Measurements from ENCODE around the gene NELFB.
"Not testable (repeated sequence)": the region's sequence is repeated elsewhere in the genome, so short reads cannot be mapped to it uniquely, and the experiment has no call there.

Gene NELFB

DNA sequence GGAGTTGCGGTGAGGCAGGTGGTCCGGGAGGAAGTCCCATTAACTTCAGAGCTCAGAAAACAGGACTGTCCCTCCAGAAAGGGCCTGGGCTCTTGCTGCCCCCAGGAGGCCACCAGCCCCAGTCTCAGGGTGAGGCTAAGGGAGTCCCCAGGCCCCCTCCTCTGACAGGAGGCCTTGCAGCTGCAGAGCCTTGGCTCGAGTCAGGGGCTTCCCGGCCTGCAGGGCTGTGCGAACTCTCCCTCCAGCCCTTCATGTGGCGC is 7.3 kb upstream of the NELFB start:
- DNase-seq, result no peak

DNA sequence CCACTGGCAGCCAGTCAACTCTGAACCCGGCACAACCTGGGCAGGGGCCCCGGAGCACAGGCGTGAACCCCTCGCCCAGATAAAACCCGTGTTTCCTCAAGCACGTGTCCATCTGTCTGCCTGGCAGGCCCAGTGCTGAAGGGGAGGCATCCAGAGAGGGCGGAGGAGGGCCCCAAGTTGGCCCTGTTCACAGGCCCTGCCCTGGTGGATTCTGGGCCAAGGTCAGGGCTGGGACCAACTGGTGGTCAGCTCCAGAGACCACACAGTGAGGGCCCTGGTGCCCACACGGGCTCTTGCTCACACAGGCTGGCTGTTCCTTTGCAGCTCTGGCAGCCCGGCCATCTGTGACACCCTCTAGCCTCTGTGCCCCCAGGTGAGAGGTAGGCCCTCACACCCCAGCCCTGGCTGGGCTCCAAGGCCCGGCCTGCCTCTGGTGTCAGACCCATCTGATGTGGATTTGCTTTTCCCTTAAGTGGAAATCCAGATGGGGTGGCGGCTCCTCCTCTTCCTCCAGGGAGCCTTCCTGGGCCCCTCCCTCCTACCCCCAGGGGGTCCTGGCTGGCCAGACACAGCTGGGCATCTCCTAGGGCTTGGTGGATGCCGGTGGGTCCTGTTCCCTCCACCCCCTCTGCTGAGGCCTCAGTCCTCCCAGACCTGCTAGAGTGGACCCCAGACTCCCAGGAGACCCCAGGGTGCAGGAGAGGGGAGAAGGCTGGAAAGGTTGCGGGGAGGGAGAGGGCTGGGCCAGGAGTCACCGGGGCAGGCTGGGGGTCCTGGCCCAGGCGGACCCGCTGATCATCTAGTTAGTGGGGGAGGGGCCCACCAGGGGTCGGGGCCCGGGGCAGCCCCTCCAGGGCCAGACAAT is 4.6 kb upstream of the NELFB start:
- no peak for DNase-seq

DNA sequence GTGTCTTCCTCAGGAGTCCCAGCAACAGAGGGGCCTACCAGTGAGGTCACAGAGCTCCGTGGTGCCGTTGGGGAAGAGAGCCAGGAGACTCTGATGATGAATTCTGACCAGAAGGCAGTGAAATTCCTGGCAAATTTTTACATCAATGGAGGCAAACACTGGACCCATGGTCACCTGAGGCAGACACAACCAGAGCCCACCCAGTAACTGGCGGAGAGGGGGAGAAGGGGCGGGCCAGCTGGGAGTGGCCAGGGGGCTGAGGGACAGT is 4.0 kb upstream of the NELFB start, which contains the start of gene STPG3:
Gene STPG3 (plus strand): TSS at position 93 of the 268 bp plus-strand sequence. CDS start 1 bp downstream, at position 94.
- DNase-seq, result no peak

DNA sequence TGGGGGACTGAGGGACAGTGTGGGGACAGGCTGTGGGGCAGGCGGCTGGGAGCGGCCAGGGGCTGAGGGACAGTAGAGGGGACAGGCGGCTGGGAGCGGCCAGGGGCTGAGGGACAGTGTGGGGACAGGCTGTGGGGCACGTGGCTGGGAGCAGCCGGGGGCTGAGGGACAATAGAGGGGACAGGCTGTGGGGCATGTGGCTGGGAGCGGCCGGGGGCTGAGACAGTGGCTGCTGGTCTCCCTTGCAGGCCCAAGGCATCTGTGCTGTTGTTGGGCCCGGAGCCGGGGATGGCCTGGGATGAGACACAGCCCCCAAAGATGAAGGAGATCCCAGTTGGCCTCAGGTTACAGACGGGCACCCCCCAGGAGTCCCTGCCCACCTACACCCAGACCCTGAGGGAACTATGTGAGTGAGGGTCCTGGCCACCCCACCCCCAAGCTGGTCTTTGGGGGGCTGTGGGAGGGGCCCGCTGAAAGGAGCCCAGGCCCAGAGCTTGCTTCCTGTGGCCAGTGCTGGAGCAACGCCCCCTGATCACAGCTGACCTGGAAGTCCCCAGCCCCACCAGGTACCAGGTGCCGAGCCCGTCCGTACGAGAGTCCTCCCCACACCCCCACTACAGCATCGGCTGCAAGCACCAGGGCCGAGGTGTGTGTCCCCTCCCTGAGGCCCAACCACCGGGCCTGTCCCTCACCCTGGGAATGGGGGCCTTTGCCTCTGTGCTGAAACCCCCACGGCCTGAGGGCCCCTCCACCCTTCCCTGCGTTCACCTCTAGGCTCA is 3.4 kb upstream of the NELFB start:
- no peak for DNase-seq

DNA sequence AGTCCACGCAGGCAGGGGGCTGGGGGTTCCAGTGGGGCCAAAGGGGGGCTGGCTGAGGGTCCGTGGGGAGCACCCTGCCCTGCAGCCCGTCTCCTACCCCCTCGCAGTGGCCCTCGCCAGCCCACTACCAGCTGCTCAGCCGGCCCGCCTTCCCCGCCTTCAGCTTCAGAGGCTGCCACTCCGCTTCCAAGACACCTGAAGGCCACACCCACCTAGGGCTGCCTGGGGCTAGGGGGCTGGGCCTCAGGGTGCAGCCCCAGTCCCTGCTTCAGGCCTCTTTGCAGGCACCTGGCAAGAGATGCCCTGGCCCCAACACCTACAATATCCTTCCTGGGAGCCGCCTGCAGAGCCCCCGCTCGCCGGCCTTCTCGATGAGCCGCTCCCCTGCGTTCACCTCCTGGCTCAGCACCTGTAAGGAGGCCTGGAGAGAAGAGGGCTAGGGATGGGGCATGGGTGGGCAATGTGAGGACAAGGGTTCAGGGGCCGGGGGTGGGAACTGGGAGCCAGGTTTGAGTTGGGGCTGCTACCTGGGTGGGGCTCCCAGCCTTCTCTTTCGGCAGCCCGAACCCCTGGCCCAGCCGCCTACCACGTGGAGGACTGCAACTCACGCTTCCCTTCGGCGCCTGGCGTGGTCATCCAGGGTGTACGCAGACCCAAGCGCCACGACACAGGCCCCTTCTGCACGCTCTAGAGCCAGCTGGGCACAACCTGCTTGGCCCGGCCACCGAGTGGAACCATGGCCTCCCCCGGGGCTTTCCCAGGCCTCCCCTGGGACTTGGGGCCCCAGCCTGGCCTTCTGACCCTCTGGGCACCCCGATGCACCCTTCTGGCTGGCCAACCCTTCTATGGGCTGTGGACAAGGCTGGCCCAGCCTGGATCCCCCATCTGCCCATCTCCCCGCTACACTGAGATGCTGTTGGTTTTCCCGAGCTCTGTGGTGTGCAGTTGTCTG is 2.3 kb upstream of the NELFB start:
- DNase-seq, result no peak

DNA sequence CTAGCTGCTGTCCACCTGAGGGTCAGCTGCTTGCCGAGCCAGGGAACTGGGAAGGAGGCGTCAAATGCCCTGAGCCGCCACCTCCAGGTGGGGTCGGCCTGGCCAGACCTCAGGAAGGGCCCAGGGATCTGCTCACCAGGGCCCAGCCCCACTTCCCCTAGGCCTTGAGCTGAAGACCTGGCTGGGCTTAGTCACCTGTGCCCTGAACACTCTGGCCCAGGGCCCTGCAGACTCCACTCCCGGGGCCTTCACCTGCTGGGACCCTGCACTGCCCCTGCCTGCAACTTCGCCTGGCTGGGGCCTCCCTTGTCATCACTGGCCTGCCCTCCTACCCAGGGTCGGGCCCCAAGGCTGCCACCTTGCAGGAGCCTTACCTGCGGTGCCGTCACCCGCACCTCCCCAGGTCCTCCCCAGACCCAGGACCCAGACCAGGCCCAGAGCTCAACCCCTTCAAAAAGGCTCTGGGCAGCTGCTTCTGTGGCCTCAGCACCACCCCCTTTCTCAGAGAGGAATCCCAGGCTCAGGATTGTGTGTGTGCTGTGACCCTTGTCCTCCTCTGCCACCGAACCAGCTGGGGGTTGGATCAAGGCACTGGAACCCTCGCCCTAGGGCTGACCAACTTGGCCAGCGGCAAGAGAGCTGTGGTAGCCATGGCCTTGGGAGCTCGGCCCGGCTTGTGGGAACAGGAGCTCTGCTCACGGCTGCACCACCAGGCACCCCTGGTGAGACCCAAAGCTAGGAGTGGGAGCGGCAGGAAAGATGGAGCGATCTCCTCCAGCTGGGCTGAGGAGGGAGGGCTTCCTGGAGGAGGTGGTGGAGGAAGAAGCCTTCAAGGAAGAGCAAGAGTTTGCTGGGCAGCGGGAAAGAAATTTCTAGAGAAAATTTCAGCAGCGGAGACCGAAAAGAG is 1.2 kb upstream of the NELFB start:
- DNase-seq, result no peak

DNA sequence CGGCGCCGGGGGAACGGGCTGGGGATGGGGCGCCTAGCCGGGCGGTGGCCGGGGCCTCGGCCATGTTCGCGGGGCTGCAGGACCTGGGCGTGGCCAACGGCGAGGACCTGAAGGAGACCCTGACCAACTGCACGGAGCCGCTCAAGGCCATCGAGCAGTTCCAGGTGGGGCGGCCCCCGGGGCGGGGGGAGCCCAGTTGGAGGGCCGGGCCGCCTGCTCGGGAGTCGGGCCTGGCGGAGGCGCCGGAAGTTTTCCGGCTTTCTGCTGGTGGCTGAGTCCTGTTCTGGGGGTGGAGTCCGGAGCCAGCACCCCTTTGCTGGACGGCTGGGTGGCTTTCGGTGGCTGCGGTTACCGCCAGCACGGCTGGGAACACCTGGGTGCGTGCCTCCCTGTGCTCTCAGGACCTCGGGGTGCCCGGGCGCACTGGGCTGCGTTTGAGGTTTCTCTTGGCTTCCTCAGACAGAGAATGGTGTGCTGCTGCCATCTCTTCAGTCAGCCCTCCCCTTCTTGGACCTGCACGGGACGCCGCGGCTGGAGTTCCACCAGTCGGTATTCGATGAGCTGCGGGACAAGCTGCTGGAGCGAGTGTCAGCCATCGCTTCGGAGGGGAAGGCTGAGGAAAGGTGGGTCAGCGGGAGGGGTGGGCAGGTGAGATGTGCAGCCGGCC is 454 bp downstream of the NELFB start:
- peak; percentile 28 for DNase-seq

DNA sequence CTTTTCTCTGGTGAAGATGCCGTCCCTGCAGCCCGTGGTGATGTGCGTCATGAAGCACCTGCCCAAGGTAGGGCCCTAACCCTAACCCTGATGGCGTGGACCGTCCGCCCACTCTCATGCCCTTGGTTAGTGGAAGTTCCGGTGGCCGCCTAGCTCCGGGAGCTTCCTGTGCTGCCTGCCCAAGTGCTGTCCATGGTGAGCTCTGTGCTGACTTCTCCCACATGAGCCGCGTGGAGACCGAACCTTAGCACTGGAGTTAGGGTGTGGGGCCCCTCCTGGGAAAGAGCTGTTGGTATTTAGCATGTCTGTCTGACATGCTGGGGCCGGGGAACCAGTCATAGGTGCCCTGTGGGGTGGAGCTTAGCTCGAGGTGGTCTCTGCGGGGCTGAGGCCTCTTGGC is 1.2 kb downstream of the NELFB start:
- DNase-seq, result no peak

DNA sequence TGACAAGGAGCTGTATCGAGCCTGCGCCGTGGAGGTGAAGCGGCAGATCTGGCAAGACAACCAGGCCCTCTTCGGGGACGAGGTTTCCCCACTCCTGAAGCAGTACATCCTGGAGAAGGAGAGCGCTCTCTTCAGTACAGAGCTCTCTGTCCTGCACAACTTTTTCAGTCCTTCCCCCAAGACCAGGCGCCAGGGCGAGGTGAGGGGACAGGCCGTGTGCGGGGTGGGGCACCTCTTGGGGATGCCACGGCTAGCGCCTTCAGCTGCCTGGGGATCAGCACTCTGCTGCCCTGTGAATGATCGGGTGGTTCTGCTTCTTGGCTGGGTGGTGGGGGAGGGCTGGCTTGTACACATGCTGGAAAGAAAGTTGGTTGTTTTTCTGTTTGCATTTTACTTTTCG is 1.7 kb downstream of the NELFB start:
- DNase-seq, result no peak

DNA sequence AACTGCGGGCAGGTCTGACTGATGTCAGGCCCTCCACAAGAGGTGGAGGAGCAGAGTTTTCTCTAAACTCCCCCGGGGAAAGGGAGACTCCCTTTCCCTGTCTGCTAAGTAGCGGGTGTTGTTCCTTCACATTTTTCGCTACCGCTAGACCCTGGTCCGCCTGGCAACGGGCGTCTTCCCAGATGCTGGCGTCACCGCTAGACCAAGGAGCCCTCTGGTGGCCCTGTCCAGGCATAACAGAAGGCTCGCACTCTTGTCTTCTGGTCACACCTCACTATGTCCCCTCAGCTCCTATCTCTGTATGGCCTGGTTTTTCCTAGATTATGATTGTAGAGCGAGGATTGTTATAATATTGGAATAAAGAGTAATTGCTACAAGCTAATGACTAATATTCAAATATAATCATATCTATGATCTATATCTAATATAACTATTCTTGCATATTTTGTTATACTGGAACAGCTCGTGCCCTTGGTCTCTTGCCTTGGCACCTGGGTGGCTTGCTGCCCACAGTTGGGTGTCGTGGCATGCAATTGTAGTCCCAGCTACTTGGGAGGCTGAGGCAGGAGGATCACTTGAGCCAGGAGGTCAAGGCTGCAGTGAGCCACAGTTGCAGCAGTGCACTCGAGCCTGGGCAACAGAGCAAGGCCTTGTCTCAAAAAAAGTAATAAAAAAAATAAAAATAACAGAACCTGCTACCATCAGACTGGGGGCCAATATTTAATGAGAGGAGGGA is 7.2 kb downstream of the NELFB start:
- not testable (repeated sequence) for DNase-seq

DNA sequence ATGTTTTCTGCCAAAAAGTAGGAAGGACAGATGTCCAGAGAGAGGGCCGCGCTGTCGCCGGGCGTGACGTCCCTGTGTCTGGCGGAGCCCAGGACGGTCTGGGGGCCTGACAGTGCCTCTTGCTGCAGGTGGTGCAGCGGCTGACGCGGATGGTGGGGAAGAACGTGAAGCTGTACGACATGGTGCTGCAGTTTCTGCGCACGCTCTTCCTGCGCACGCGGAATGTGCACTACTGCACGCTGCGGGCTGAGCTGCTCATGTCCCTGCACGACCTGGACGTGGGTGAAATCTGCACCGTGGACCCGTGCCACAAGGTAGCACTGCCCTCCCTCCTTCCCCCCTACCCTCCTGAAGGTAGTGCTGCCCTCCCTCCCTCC is 7.8 kb downstream of the NELFB start:
- DNase-seq, result no peak

DNA sequence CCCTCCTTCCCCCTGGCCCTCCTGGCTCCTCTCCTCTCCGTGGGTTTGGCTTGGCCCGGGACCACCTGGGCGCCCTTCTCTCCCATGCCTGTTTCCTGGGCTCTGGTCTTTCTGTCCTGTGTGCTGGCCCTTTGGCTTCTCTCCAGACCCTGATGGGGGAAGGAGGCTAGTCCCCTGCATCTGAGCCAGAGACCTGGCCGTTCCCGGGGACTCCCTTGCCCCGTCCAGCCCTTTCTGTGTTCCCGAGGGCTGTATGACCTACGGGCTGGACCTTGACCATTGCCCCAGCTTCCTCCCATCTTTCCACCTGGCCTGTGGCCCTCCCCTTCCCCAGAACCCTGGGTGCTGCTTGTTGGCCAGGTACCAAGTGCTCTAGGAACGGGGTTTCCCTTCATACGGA is 8.4 kb downstream of the NELFB start:
- no peak for DNase-seq

DNA sequence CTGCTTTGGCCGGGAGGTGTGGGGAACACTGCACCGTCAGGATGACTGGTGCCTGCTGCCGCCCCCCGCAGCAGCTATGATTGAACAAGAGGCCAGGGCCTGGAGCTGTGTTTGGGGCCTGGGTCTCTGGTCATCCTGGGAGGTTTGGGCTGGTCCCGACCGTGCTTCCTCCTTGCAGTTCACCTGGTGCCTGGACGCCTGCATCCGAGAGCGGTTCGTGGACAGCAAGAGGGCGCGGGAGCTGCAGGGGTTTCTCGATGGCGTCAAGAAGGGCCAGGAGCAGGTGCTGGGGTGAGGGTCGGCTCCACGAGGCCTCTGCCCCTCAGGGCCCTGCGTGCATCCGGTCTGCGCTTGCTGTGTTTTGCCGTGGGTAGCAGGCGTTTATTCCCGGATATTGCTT is 8.9 kb downstream of the NELFB start:
- DNase-seq, result no peak

DNA sequence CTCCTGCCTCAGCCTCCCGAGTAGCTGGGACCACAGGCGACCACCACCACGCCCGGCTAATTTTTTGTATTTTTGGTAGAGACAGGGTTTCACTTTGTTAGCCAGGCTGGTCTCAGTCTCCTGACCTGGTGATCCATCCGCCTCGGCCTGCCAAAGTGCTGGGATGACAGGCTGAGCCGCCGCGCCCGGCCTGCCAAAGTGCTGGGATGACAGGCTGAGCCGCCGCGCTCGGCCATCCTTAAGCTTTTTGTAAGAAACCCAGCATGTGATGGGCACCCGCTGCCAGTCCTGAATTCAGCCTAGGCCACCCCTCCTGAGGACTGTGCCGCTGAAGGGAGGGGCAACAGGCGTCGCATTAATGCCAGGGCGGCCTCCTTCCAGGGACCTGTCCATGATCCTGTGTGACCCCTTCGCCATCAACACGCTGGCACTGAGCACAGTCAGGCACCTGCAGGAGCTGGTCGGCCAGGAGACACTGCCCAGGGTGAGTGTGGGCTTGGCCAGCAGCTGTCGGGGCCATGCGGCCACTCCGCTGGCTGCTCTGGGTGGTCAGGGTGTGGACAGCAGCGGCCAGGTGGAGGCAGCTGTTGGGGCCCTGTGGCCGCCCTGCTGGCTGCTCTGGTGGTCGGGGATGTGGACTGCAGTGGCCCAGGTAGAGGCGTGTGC is 10.5 kb downstream of the NELFB start:
- DNase-seq, result no peak

DNA sequence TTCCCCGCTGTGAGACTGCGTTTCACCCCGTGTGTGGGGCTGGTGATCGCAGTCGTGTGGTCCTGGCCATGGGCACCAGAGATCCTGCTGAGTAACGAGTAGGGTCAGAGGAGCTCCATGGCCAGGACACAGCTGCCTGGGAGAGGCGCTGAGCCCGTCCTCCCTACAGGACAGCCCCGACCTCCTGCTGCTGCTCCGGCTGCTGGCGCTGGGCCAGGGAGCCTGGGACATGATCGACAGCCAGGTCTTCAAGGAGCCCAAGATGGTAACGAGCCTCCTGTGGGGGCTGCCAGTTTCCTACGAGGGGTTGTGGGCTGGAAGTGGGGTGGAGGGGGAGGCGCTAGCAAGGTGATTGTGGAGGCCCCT is 11.0 kb downstream of the NELFB start:
- no peak for DNase-seq

DNA sequence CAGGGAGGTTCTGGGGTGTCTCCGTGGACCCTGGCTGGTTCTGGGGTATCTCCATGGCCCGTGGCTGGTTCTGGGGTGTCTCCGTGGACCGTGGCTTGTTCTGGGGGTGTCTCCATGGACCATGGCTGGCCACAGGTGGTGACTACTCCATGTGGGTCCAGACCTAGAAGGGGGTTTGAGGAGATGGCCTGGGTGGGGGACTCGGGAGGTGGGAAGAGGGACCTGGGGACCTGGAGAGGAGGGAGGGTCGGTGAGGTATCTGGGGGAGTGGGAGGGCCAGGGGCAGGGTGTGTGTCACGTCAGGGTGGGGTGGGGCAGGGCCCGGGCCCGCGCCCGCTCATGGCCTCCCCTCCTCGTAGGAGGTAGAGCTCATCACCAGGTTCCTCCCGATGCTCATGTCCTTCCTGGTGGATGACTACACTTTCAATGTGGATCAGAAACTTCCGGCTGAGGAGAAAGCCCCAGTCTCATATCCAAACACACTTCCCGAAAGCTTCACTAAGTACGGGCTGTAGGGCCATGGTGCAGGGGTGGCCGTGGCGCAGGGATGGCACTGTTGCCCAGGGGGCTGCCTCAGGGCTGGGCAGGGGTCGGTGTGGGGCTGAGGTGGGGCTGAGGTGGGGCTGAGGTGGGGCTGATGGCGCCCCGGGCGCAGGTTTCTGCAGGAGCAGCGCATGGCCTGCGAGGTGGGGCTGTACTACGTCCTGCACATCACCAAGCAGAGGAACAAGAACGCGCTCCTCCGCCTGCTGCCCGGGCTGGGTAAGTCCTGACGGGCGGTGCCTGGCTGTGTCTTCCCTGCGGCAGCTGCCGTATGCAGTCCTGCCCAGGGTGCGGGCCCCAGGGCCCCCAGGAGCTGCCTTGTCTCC is 11.7 kb downstream of the NELFB start:
- no peak for DNase-seq

DNA sequence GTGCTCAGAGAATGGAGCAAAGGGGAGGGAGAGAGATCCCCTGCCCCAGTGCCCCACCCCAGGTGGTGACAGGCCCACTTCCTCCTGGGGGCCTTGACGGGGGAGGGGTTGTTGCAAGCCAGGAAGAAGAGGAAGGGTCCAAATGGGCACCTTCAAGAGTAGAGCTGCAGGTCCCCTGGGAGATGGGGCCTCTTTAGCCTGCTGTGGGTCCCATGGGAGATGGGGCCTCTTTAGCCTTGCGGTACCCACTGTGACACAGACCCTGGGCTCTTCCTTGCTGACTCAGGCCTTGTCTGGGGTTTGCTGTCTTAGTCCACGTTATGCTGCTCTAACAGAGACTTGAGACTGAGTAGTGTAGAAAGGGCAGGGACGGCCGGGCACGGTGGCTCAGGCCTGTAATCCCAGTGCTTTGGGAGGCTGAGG is 12.8 kb downstream of the NELFB start:
- DNase-seq, result no peak

DNA sequence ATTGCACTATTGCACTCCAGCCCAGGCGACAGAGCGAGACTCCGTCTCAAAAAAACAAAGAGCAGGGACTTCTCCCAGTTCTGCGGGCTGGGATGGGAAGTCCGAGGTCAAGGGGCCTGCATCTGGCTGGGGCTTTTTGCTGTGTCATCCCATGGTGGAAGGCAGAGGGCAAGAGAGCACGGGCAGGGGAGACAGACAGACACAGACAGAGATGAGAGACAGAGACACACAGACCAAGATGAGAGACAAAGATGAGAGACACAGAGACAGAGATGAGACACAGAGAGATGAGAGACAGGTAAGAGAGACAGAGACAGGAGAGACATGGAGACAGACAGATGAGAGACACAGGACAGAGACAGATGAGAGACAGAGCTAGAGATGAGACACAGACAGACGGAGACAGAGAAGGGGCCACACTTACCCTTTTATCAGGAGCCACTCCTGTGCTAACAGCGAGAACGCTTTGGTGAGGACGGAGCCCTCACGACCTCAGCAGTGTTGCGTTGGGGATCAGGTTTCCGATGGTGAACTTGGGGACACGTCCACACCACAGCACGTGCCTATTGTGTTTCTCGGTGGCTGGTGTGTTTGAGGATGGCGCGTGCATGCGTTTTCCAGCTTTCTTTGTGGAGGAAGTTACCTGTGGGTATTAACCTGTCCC is 13.5 kb downstream of the NELFB start:
- DNase-seq, result no peak

DNA sequence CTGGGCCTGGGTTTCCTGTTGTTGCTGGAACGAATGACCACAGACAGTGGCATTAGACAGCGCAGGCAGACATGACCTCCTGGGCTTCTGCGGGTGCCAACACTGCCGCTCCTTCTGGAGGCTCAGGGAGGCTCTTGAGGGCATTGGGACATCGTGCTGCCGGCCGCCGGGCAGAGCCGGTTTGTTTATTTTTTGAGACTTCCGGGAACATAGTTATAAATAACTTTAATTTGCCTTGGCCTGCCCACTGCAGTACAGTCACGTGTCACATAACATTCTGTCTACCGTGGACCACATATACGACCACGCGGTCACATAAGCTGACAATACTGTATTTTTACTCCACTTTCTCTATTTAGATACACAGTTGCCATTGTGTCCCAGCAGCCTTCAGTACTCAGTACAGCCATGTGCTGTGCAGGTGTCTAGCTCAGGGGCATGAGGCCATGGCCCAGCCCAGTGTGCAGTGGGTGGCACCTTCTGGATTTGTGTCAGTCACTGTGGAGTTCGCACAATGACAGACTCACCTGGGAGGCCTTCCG is 14.2 kb downstream of the NELFB start:
- no peak for DNase-seq
